GM21576 (cell line): ENCODE results near the gene CACNA1E.

Experiments
- ATAC-seq: cut with Tn5 transposase; IDR thresholded peaks from one replicate; pipeline ENCODE4 v1.9.1; 2021; ENCODE audit warnings: mild to moderate bottlenecking, moderate library complexity; ENCODE audit not compliant: unreplicated experiment

The CACNA1E gene

DNA sequence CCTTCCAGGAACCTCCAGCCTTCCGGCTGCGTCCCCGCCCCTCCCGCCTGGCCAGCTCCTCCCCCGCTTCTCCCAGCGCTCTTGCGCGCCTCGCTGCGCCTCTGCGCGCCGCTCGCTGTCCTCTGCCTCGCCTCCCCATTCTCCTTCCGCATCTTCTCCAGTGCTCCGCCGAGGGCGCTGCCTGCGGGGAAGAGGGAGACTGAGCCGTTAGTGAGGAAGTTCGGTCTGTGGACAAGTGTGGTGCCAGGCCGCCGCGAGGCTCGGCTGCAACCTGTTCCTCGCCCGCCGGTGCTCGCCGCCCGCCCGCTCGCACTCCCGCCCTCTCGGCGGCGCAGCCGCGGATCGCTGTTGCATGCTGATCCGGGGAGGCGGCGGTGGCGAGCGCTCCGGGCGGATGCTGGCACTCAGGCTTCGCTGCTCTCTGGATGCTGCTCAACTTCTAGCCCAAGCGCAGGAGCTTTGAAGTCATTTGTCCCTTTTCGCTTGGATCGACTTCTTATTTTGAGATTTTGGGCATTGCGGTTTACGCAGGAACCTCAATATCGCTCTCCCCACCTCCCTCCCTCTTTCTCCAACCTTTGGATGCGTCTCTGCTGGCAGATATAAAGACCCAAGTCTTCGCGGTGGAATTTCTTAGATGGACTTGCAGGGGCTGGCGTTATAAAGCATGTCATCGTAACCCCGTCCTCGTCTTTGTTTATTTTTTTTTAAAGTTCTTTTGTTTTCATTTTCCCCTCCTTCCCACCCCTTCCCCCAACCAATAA, 614 bp upstream of the CACNA1E start:
- ATAC-seq = peak; percentile 43

DNA sequence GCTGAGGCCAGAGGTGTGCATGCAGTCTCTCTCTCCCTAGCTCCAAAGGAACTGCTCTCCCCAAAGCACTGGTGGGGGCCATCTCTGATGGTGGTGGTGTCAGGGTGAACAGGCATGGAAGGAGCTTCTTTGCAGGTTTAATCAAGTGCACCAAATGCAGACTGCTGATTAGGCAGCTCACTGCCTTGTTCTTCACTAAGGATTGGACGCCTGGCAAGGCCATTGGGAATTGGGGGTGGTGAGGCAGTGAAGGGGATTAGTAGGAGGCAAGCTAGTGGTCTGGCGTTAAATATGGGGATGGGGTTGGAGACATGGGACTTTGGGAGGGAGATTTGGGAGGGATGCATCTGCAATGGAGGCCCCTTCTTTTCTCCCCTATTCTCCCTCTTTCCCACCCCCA, 1.5 kb downstream of the CACNA1E start:
- no peak for ATAC-seq

DNA sequence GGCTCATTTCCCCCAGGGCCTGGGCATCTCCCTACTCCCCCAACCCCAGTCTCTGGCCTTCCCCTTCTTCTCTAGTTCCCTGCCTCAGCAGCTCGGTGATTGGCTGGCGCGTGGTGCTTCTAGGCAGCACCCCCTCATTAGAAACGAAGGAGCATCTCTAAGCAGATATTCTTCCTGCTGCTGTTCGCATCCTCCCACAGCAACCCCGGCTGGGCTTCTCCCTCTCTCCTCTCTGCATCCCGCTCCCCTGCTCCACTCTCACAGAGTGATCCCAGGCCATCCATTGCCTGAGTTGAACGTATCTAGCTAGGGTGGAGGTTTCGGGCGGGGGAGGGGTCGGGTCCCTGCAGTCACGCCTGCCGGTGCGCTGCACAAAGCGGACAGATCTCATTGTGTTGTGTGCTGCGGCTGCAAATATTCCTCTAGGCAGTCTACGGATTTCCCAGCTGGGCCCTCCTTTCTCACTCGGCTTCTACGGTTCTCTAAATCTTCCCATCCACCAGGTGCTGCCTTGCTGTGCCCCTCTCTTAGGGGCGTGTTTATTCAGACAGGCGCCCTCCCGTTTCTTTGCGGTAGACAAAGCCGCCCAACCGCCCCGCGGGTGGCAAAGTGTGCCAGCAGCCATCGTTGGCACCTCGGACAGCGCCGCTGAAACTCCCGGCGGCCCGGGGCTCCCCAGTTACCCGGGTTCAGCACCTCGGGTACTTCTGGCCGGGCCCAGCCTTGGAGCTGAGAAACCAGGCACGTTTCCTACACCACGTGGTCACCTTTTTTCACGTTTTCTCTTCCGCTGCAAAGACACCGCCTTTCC, 2.2 kb downstream of the CACNA1E start:
- peak; percentile 52 for ATAC-seq

DNA sequence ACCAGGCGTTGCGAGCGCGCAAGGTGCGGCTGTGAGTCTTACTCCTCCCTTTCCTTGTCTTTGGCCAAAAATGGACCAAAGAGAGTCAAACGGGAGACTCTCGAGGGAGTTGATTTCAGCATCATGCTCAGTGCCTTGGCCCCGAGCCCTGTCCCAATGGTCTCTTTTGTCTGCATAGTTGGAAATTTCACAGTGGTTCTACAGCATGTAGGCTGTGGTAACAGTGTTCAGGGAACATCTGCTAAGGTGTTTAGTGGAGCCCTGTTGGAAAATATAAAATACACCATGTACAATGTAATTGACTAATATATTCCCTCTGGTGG, 2.7 kb downstream of the CACNA1E start:
- no peak for ATAC-seq

DNA sequence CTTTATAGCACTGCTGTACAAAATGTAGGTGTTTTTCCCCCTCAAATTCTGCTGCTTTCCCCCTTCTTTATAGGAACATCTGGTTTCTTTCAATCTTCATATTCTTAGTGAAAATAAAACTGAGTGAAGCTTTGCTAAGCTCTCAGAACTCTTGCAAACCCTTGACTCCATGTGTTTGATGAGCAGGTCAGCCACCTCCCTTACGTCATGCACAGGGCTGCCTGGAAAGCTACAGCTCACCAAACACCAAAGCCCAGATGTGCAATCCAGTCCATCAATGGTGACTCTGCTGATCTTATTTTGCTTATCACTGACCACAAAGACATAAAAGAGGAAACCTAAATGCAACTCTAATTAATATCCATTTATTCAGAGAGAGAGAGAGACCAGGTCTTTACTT, 5.5 kb downstream of the CACNA1E start:
- ATAC-seq = no peak

DNA sequence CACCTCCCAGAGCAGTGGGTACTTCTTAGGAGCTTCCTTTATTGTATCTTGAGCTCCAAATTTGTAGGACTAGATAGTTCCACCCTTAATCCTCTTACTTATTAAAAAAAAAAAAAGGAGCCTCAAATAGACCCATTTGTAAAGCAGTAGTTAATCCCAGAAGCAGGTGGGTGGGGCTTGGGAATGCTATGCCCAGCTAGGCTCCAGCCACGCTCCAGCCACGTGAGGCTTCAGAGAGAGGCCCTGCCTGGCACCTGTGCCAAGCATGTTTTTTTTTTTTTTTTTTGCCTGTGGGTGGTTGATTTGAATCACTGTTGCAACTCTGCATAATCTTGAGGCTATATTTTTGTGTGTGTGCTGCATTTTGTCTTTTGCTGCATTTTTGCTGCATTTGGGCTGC, 7.0 kb downstream of the CACNA1E start:
- no peak for ATAC-seq

DNA sequence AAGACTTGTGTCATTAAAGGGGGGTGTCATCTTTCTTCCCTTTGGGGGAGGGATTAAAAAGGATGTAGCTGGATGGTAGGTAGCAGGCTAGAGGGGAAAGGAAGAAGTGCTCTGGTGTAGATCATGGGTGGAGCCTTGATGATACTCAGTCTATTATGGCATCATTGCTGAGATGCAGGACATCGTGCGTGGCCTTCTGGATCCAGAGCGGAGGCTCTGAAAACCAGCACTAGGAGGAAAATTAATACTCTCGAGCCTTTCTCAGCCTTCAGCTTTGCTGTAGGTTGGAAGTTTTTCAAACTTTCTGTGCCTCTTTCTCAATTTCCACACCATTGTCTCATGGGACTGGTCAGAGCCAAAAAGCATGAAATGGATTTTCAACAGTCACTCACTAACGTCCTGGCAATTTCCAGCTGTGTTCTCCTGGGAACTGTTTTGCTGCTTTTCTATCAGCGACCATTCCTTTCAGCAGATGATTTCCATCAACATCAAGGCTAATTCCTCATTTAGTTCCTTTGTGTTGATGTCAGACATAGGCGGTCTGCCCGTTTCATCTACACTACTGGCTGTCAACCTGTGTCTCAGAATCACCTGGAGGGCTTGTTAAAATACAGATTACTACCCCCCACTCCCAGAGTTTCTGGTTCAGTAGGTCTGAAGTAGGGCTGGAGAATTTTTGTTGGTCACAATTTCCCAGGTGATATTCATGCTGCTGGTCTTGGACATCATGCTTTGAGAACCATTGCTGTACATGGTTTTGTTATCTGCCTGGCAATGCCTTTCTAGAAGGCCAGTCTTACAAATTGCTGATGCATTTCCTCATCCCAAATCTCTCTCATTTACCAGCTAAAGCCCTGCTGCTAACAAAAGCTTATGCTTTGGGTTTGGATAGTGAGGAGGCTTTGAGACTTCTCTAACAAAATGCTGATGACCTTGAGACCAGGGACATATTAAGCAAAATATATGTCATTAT, 7.7 kb downstream of the CACNA1E start:
- ATAC-seq = no peak

DNA sequence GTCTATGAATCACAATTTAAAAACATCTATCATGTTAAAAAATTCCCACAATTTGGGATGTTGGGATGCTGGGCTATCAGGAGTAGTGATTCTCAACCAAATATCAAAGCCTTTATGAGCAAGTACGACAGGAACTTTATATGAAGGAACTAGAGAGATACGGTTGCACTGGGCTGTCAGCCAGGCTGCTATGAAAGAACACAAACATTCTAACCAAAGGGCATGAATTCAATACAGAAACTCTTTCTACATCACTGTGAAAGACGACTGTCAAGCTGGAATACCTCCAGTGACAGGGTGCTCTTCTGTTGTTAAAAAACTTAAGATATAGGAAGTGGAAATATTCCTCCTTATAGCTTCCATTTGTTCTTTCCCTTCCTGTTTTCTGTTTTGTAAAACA, 9.8 kb downstream of the CACNA1E start:
- ATAC-seq = no peak

DNA sequence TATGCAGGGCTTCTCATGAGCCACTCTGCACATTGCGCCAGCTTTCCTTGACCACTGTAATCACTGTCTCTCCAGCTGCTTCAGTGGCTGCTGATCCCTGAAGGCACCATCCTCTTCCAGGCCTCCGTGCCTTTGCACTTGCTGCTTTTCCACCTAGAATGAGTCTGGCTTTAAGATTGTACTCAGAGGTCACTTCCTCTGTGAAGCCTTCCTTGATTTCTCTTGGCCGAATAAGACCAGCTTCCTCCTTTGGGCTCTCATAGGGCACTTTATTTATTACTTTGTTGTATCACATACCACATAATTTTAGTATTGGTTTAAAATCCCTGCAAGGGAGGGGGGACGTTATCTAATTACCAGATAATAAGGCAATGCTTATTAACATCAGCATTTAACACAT, 10.6 kb downstream of the CACNA1E start:
- no peak for ATAC-seq

DNA sequence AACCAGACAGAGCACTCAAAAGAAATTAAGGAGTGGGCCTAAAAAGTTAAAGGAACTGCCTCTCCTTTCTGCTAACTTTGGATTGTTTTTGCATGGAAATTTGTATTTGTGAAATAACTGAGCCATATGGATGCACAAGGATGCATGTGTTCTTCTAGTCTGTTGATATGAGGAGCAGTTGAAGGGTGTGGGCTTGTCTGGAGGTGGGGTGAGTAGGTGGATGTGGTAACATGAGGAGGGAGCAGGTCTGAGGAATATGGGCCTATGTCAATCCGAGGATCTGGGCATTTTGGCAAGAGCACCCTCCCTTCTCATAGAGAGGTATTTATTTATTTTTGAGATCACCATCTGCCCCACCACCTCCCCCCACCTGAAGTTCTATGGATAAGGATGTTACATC, 13.4 kb downstream of the CACNA1E start:
- no peak for ATAC-seq

DNA sequence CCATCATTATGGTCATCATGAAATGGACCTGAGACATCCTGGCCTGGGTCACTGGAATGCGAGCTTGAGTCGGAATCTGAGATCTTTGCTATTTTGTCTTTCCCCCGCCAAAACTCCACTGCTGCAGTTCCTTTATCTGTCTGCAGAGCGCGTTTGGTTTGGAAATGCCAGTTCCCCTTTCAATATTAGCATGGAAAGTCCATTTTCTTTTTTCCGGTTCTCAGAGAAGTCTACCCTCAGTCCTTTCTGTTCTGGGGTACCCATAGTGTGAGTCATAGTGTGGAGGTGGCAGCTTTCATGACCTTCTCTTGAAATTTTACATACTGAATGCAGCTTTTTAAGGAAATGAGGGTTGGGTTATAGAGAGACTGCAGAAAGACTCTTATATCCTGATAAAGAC, 14.6 kb downstream of the CACNA1E start:
- ATAC-seq = no peak

DNA sequence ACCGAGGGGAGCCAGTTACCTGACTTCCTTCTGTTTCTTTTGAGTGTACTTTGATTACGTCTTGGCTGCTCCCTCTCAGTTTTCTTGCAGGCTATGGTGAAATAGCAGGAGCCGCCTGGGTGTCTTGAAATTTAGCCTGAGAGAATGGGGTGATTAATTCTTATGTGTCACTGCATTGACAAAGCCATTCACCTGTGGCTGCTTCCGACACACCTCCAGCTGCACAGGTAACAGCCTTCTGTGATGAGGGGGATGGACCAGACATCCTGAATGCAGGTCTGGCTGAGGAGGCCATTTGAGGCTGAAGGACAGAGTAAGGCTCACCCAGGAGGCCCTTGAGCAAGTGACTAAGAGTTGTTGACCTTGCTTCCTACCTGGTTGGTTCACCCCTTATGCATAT, 16.5 kb downstream of the CACNA1E start:
- no peak for ATAC-seq

DNA sequence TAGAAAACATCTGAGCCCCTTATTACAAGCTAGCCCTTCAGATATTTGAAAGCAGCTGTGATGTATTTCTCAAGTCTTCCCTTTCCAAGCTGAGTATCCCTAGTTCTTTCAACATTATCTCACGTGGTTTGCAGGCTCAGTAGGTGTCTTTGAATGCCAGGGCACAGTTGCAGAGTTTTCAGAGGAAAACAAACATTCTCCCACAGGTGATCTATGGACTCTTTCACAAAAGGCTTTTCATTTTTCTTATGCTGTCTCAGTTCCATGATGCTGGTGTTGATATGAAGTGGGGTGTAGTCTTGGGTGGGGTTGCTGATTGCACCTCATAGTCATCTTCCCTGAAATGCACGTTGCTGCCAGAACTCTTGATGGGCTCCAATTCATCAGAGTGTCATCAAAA, 17.3 kb downstream of the CACNA1E start:
- ATAC-seq = no peak

DNA sequence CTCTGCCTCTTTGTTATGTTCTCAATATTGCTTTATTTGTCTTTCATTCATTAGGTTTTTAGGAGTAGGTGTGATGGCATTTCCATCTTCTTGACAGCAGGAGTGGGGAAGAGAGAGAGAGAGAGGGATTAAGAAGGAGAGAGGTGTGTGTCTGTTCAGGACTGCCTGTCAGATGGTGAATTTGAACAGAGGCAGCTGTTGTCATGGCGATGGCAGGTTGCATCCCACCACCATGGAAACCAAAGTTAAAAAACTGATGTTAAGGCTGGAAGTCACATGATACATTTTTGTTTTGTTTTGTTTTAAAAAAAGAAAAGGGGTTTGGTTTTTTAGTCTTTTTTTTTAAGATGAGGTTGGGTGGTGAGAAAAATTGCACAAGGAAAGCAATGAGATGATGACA, 18.3 kb downstream of the CACNA1E start:
- no peak for ATAC-seq

DNA sequence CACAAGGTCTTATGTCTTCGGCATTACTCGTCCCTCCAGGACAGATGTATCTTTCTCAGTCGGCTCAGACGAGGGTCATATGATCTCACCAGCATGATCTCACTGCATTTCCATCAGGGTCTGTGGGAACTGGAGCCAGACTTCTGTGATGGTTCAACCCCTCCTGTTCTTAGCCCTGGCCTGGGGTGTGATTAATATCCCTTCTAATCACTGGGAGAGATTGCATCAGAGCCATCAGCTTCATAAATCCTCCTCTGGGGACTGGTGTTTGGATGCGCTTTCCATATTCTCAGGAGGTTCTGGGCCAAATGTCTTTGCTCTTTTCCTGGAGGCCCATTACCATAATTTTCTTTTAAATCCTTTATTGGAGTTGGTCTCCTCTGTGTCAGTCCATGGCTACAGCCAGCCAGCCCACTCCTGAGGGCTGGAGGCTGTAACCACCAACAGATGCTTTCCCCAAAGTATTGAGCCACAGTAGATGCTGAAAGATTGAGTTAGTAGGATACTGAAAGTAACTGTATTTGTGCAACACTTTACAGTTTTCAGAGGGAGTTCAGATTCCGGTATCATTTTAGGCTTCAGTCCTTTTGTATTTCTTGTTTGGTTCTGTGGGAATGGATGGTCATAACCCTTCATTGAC, 20.0 kb downstream of the CACNA1E start:
- ATAC-seq = no peak

DNA sequence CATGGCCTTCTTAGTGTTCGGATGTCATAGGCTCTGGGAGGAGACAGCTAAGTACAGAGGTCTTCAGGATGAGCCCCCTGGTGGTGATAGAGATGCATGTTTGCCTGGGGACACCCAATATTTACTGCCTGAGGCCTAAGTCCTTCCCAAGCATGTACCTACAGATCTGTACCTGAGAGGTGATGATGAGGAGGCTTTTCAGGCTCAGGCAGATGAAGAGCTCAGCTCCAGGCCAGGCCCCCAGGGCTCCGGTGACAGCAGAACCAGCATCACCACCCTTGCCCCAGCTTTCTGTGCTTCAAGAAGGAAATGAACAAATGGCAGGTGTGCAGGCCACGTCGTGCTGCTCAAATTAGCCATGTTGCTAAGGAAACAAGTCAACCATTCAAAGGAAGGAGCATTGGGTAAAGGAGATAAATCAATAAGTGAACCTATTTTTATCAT, 21.1 kb downstream of the CACNA1E start:
- ATAC-seq = peak; percentile 52

DNA sequence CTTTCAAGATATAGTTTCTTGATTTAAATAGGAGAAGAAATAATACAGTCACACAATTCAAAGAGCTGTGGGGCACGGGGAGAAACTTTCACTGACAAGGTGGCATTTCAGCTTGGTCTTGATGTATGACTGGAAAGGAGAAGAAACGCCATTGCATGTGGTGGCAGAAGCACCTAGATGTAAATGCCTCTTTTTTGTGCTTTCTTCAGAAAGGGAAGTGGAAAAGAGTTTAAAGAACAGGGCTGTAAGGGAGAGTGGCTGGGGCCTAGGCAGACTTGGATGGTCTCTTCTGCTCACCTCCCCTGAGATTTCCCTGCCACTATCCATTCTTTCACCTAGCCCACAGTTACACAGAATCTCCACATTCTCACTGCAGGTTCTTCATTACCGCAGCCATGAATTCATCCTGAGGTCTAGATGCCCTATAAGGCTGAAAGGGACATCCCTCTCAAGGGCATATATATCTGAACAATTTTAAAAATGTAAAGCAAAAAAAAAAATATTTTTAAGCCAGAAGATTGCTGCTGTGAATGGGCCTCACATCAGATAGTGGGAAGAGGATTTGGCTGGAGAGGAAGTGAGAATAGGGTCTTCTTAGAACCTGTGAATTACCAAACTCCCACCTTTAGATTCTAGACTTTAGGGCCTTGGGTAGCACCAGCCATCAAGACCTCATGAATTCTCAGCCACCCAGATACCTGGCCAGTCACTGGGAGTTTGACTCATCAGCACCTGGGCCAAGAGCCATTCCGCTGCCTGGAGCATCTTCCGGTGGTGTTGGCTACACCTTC, 23.4 kb downstream of the CACNA1E start:
- ATAC-seq = no peak

DNA sequence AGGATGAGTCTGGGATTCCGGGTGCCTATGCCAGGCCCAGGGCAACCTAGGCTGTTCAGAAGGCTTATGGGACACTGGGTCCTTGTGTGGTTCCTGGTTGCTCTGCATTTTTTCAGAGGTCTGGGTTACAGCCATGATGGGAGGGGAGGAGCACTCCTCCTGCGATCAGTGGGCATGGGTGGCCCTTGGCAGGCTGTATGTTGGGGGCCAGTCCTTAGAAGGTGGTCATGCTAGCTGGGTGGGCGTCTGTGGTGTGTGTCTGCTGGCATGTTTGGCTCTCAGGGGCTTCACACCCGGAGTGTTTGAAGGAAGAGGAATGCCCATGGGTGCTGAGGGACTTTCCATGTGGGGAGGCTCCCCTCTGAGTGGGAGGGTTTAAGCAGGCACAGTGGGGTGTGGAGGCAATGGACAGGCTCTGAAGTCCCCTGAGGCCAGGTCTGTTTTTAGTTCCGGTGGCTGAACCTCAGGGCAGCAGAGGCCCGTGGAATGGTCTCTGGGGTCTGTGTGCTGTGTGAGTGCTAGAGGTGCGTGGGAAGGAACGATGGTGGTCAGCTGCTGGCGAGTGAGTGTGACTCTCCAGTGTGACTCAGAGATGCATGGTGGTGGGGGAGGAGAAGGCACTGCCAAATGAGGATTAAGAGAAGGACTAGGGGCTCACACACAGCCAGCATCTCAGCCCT, 25.3 kb downstream of the CACNA1E start:
- ATAC-seq = no peak

DNA sequence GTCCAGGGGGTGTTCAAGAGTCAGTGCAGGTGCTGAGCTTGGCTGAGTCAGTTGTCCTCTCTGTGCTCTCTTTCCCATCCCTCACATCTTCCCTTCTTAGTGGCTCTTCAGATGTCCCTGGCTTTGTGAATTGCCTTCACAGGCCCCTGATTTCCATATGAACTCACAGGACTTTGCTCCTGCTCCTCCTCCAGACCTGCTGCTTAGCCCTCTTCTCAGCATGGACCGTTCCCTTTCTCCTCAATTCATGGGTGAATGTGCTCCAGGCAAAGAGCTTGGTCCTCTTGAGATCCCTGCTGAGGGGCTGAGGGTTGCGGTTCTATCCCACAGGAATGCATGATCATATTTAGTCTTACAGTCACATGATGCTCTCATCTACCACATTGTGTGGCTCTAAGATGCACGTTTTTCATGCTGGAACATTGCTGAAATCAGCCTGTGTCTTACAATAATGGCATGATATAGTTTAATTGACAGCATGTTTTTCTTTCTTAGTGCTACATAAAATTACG, 30.5 kb downstream of the CACNA1E start:
- no peak for ATAC-seq
